ENCODE measurements around the gene CDC42BPB. TPM values are rescaled to one million over a fixed set of nuclear protein-coding genes. Genes with fewer than 3 reads are reported as not detected.

CDC42BPB gene
- total RNA-seq, 1 donor = 14.1 TPM

- no peak overlapping the region for H3K4me3 ChIP-seq (ENCODE audit: low read length)
- H3K27me3 ChIP-seq (ENCODE audit: insufficient read depth, low read length) = peaks cover 27% of the 10 kb centered on the region
- H3K4me1 ChIP-seq (ENCODE audit: insufficient read depth, low read length) = peaks cover 10% of the 10 kb centered on the region
- H3K9me3 ChIP-seq (ENCODE audit: low read depth, low read length) = no peaks in the 10 kb centered on the region
These were observed 41.9 kb upstream of the CDC42BPB start for GRCh38 chr14:103099081-103099732.

- Histone ChIP-seq H3K27me3 (ENCODE audit: insufficient read depth, low read length) (peaks cover 20% of the 10 kb centered on the region), H3K4me3 (ENCODE audit: low read length) (no peak overlapping the region), H3K9me3 (ENCODE audit: low read depth, low read length) (no peaks in the 10 kb centered on the region), H3K4me1 (ENCODE audit: insufficient read depth, low read length) (peaks cover 4% of the 10 kb centered on the region)
These were observed 40.9 kb upstream of the CDC42BPB start for GRCh38 chr14:103097994-103098957.

- Histone ChIP-seq H3K4me3 (ENCODE audit: low read length) (no peak overlapping the region), H3K4me1 (ENCODE audit: insufficient read depth, low read length) (peaks cover 4% of the 10 kb centered on the region), H3K27me3 (ENCODE audit: insufficient read depth, low read length) (peaks cover 11% of the 10 kb centered on the region), H3K9me3 (ENCODE audit: low read depth, low read length) (no peaks in the 10 kb centered on the region)
These were observed 40.1 kb upstream of the CDC42BPB start for GRCh38 chr14:103097244-103097993.

GRCh38 chr14:103096387-103096786, 39.0 kb upstream of the CDC42BPB start:
- Histone ChIP-seq H3K9me3 (ENCODE audit: low read depth, low read length) (no peaks in the 10 kb centered on the region), H3K4me3 (ENCODE audit: low read length) (no peak overlapping the region), H3K27me3 (ENCODE audit: insufficient read depth, low read length) (peaks cover 2% of the 10 kb centered on the region), H3K4me1 (ENCODE audit: insufficient read depth, low read length) (peaks cover 8% of the 10 kb centered on the region)

- Histone ChIP-seq H3K27me3 (ENCODE audit: insufficient read depth, low read length) (peaks cover 5% of the 10 kb centered on the region), H3K4me1 (ENCODE audit: insufficient read depth, low read length) (peaks cover 15% of the 10 kb centered on the region), H3K4me3 (ENCODE audit: low read length) (no peak overlapping the region), H3K9me3 (ENCODE audit: low read depth, low read length) (no peaks in the 10 kb centered on the region)
These were observed 37.9 kb upstream of the CDC42BPB start for GRCh38 chr14:103095210-103095778.

GRCh38 chr14:103094406-103095209, 37.3 kb upstream of the CDC42BPB start, which contains the start of gene EXOC3L4:
TSS of gene EXOC3L4 (plus strand) at chr14:103094725. CDS start at chr14:103100220, 5,495 bp downstream.
- Histone ChIP-seq H3K9me3 (ENCODE audit: low read depth, low read length) (no peaks in the 10 kb centered on the region), H3K27me3 (ENCODE audit: insufficient read depth, low read length) (peaks cover 5% of the 10 kb centered on the region), H3K4me3 (ENCODE audit: low read length) (no peak within 1 kb of the TSS)

GRCh38 chr14:103093856-103094405, 36.6 kb upstream of the CDC42BPB start:
- H3K4me1 ChIP-seq (ENCODE audit: insufficient read depth, low read length) = peaks cover 15% of the 10 kb centered on the region
- no peaks in the 10 kb centered on the region for H3K9me3 ChIP-seq (ENCODE audit: low read depth, low read length)
- H3K27me3 ChIP-seq (ENCODE audit: insufficient read depth, low read length) = peaks cover 5% of the 10 kb centered on the region

More at GRCh38 chr14:103094406-103095209, 37.3 kb upstream of the CDC42BPB start, which contains the start of gene EXOC3L4:
- peaks cover 15% of the 10 kb centered on the region for H3K4me1 ChIP-seq (ENCODE audit: insufficient read depth, low read length)

GRCh38 chr14:103091883-103092222, 34.5 kb upstream of the CDC42BPB start:
- Histone ChIP-seq H3K27me3 (ENCODE audit: insufficient read depth, low read length) (peaks cover 5% of the 10 kb centered on the region), H3K9me3 (ENCODE audit: low read depth, low read length) (no peaks in the 10 kb centered on the region), H3K4me1 (ENCODE audit: insufficient read depth, low read length) (peaks cover 15% of the 10 kb centered on the region), H3K4me3 (ENCODE audit: low read length) (peak overlapping the region; percentile 20)

More at GRCh38 chr14:103093856-103094405, 36.6 kb upstream of the CDC42BPB start:
- no peak overlapping the region for H3K4me3 ChIP-seq (ENCODE audit: low read length)

GRCh38 chr14:103091041-103091882, 33.9 kb upstream of the CDC42BPB start:
- Histone ChIP-seq H3K27me3 (ENCODE audit: insufficient read depth, low read length) (peaks cover 5% of the 10 kb centered on the region), H3K9me3 (ENCODE audit: low read depth, low read length) (no peaks in the 10 kb centered on the region), H3K4me3 (ENCODE audit: low read length) (peak overlapping the region; percentile 20), H3K4me1 (ENCODE audit: insufficient read depth, low read length) (peaks cover 15% of the 10 kb centered on the region)

- no peak overlapping the region for H3K4me3 ChIP-seq (ENCODE audit: low read length)
- peaks cover 15% of the 10 kb centered on the region for H3K4me1 ChIP-seq (ENCODE audit: insufficient read depth, low read length)
These were observed 33.2 kb upstream of the CDC42BPB start for GRCh38 chr14:103090481-103091020.

GRCh38 chr14:103089386-103090335, 32.3 kb upstream of the CDC42BPB start:
- Histone ChIP-seq H3K4me3 (ENCODE audit: low read length) (no peak overlapping the region), H3K9me3 (ENCODE audit: low read depth, low read length) (no peaks in the 10 kb centered on the region), H3K4me1 (ENCODE audit: insufficient read depth, low read length) (peaks cover 13% of the 10 kb centered on the region), H3K27me3 (ENCODE audit: insufficient read depth, low read length) (peaks cover 5% of the 10 kb centered on the region)

More at GRCh38 chr14:103090481-103091020, 33.2 kb upstream of the CDC42BPB start:
- H3K9me3 ChIP-seq (ENCODE audit: low read depth, low read length) = no peaks in the 10 kb centered on the region
- peaks cover 5% of the 10 kb centered on the region for H3K27me3 ChIP-seq (ENCODE audit: insufficient read depth, low read length)

- H3K27me3 ChIP-seq (ENCODE audit: insufficient read depth, low read length) = peaks cover 9% of the 10 kb centered on the region
- H3K4me3 ChIP-seq (ENCODE audit: low read length) = no peak overlapping the region
These were observed 31.6 kb upstream of the CDC42BPB start for GRCh38 chr14:103088921-103089320.

More at GRCh38 chr14:103088921-103089320, 31.6 kb upstream of the CDC42BPB start:
- peaks cover 11% of the 10 kb centered on the region for H3K4me1 ChIP-seq (ENCODE audit: insufficient read depth, low read length)
- no peaks in the 10 kb centered on the region for H3K9me3 ChIP-seq (ENCODE audit: low read depth, low read length)

All from mononuclear cell (primary cell).